DOHH2 (cell line): ENCODE results near the gene OVCA2.

Source experiments
- H3F3A ChIP-seq: fragments of 200-600 bp; sonication (generic), shearing (Covaris generic); 2 replicates; pipeline ENCODE4 v1.6.0; 2016; ENCODE audit warnings: antibody characterized with exemption, mild to moderate bottlenecking; ENCODE audit not compliant: control insufficient read depth, insufficient read depth
- H3K27ac ChIP-seq: fragments of 200-600 bp; sonication (generic); 2 replicates; pipeline ENCODE4 v1.5.1; 2014; ENCODE audit warnings: low read depth, mild to moderate bottlenecking, low read length, moderate library complexity
- H3K27me3 ChIP-seq: fragments of 200-600 bp; sonication (generic); 2 replicates; pipeline ENCODE4 v1.6.1; 2014; ENCODE audit warnings: mild to moderate bottlenecking, low read length, mixed read lengths; ENCODE audit not compliant: control insufficient read depth
- H3K36me3 ChIP-seq: fragments of 200-600 bp; sonication (generic); 2 replicates; pipeline ENCODE4 v1.6.1; 2014; ENCODE audit warnings: mild to moderate bottlenecking, low read length, moderate library complexity, mixed read lengths; ENCODE audit not compliant: control insufficient read depth
- H3K4me1 ChIP-seq: fragments of 200-600 bp; sonication (generic); 2 replicates; pipeline ENCODE4 v1.6.1; 2014; ENCODE audit warnings: mild to moderate bottlenecking, low read length, mixed read lengths; ENCODE audit not compliant: control insufficient read depth
- H3K4me2 ChIP-seq: fragments of 200-600 bp; sonication (generic); 2 replicates; pipeline ENCODE4 v1.6.0; 2014; ENCODE audit warnings: mild to moderate bottlenecking, low read length, moderate library complexity
- H3K4me3 ChIP-seq: fragments of 200-600 bp; sonication (generic); 2 replicates; pipeline ENCODE4 v1.5.1; 2014; ENCODE audit warnings: mild to moderate bottlenecking, low read length, mixed read lengths
- H3K79me2 ChIP-seq: fragments of 200-600 bp; sonication (generic); 2 replicates; pipeline ENCODE4 v1.6.1; 2014; ENCODE audit warnings: mild to moderate bottlenecking, low read length, mixed read lengths; ENCODE audit not compliant: control insufficient read depth
- H3K9me2 ChIP-seq: fragments of 200-600 bp; sonication (generic); replicated peaks from 2 replicates; pipeline ENCODE4 v1.6.1; 2014; ENCODE audit warnings: mild to moderate bottlenecking, low read length, mixed read lengths; ENCODE audit not compliant: control insufficient read depth
- H3K9me3 ChIP-seq: fragments of 200-600 bp; sonication (generic); 2 replicates; pipeline ENCODE4 v1.6.1; 2014; ENCODE audit warnings: antibody characterized with exemption, low read length, mixed read lengths; ENCODE audit not compliant: control insufficient read depth, insufficient read depth
- H4K20me1 ChIP-seq: fragments of 200-600 bp; sonication (generic); 2 replicates; pipeline ENCODE4 v1.6.0; 2014; ENCODE audit warnings: low read depth, mild to moderate bottlenecking, antibody characterized with exemption, low read length, moderate library complexity; ENCODE audit not compliant: control insufficient read depth, insufficient read depth
- EZH2phosphoT487 ChIP-seq: fragments of 200-600 bp; sonication (generic); IDR thresholded peaks from 2 replicates; pipeline ENCODE4 v1.6.1; 2017; ENCODE audit warnings: borderline replicate concordance, mild to moderate bottlenecking, antibody characterized with exemption, low read length, moderate library complexity, mixed read lengths
- TF ChIP-seq, protein P1 (sequence below): fragments of 200-600 bp; sonication (generic); IDR thresholded peaks from one replicate; pipeline ENCODE4 v1.5.1; 2014; ENCODE audit warnings: antibody characterized with exemption, mild to moderate bottlenecking, low read depth, low read length; ENCODE audit not compliant: poor library complexity, severe bottlenecking

OVCA2 gene

DNA sequence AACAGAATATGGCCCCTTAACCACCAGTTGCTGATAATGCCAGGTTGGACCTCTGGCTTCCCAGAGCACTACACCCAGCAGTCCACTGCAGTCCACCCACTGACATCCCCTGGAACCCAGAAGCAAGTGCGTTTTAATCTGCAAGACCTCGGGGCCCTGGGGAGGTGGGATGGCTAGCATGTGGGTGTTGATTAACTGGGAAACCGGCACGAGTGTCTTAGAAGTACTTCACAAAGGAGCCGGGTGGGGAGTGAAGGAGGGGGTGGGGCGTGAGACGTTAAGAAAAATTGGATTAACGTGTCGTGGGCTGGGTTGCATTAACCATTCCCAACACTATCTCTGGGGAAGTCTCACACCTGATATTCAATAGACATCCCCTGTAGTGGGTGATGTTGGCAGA, 7.0 kb downstream of the OVCA2 start:
- no peak overlapping the region for H3K27ac ChIP-seq
- H3K4me2 ChIP-seq: peak overlapping the region; percentile 88; the same call in 1 of the 2 replicates
- H3K79me2 ChIP-seq: no peaks in the 10 kb centered on the region
- no peak overlapping the region for H3K4me3 ChIP-seq
- no peaks in the 10 kb centered on the region; the same call in 1 of the 2 replicates for H3F3A ChIP-seq
- peaks cover 28% of the 10 kb centered on the region for H3K4me1 ChIP-seq
- peaks cover 43% of the 10 kb centered on the region for H3K27me3 ChIP-seq
- H4K20me1 ChIP-seq: 0 out of 2 replicates have a peak, but pooled peaks cover 3% of the 10 kb centered on the region
- H3K36me3 ChIP-seq: peaks cover 7% of the 10 kb centered on the region; the same call in 1 of the 2 replicates
- H3K9me3 ChIP-seq: no peaks in the 10 kb centered on the region
- H3K9me2 ChIP-seq: no peaks in the 10 kb centered on the region
- TF ChIP-seq EZH2phosphoT487: no peak

DNA sequence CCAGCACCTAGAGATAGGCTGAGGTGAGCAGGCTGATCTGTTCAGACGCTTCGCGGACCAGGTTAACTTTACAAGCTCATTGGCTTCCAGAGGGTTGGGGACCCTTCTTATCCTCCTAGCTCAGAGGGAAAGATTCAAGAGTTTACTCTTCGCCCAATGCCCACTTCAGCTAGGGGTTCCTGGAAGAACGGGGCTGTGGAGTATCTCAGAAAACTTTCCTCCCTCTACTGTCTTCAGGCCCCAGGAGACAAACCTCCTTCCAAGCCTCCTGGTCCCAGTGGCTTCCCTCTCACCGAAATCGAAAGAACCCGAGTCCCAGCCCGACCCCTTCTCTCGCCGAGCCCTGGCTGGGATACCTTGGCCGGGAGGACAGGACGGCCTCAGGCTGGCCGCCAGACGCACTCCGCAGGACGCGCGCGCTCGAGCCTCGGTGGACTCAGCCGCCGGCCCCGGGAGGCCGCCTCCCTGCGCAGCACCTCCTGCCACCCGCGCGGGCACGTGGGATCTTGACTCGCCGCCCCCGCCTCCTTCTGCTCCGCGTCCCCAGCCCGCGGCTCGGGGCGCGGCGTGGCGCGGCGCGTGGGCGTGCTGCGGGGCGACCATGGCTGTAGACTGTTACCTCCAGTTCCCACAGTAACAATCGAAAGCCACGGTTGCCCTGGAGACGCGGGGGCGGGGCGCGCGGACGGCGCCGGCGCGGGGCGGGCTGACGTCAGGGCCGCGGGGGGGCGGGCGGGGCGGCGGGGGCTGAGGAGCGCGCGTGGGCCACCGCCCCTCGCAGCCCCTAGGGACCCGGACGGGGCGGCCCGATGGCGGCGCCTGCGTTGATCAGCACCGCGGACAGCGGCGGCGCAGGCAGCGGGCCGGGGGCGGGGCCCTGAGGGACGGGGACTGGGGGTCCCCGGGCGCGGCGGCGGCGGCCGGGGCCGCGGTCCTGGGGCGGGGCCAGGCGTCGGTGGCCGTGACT, 7.8 kb downstream of the OVCA2 start:
- Histone ChIP-seq H3K27ac (no peak overlapping the region), H3K4me1 (peaks cover 36% of the 10 kb centered on the region), H3K36me3 (peaks cover 2% of the 10 kb centered on the region; the same call in 1 of the 2 replicates), H3K9me3 (no peaks in the 10 kb centered on the region), H4K20me1 (0 out of 2 replicates have a peak, but pooled peaks cover 7% of the 10 kb centered on the region), H3K79me2 (no peaks in the 10 kb centered on the region), H3F3A (peaks cover 6% of the 10 kb centered on the region), H3K9me2 (no peaks in the 10 kb centered on the region), H3K4me2 (peak overlapping the region; percentile 88), H3K4me3 (peak overlapping the region; percentile 77), H3K27me3 (peaks cover 51% of the 10 kb centered on the region)
- TF ChIP-seq EZH2phosphoT487: 0 out of 2 replicates have a peak, but pooled peaks have one; percentile 61
- TF ChIP-seq, protein P1, sequence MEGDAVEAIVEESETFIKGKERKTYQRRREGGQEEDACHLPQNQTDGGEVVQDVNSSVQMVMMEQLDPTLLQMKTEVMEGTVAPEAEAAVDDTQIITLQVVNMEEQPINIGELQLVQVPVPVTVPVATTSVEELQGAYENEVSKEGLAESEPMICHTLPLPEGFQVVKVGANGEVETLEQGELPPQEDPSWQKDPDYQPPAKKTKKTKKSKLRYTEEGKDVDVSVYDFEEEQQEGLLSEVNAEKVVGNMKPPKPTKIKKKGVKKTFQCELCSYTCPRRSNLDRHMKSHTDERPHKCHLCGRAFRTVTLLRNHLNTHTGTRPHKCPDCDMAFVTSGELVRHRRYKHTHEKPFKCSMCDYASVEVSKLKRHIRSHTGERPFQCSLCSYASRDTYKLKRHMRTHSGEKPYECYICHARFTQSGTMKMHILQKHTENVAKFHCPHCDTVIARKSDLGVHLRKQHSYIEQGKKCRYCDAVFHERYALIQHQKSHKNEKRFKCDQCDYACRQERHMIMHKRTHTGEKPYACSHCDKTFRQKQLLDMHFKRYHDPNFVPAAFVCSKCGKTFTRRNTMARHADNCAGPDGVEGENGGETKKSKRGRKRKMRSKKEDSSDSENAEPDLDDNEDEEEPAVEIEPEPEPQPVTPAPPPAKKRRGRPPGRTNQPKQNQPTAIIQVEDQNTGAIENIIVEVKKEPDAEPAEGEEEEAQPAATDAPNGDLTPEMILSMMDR: no peak

DNA sequence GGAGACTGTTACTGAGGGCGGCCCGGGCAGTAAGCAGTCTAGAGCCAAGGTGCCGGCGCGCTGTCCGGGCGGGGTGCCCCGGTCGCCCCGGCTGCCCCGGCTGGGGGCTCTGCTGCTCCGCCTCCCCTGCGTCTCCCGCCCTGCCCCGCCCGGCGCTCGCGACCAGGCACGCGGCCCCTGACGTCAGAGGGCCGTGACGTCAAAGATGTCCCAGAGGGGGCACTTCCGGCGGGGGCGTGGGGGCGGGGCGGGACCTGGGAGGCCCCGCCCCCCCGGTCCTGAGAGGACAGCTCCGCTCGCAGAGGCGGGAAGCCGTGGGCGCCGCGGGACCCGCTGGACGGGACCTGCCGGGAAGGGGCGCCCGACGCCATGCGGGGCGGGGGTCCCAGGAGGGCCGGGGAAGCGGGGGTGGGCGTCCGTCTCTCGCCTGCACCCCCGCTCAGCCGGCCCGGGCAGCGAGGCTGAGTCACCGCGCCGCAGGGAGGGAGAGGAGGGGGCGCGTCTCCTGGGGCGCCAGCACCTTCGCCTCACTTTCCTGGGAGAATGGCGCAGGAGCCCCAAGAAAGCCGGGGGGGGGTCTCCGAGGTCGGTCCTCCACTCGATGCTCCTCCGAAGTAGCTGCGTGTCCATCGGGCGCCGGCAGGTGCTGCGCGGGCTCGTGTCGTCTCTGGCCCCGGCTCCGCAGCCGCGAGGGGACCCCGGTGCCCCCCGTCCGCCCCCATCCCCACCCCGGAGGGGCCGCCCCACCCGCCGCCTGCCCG, 8.7 kb downstream of the OVCA2 start:
- H3K36me3 ChIP-seq: no peaks in the 10 kb centered on the region
- no peak overlapping the region for H3K27ac ChIP-seq
- no peaks in the 10 kb centered on the region for H3K9me3 ChIP-seq
- peak overlapping the region; percentile 69 for H3K4me2 ChIP-seq
- H4K20me1 ChIP-seq: 0 out of 2 replicates have a peak, but pooled peaks cover 7% of the 10 kb centered on the region
- no peaks in the 10 kb centered on the region for H3K9me2 ChIP-seq
- H3K27me3 ChIP-seq: peaks cover 58% of the 10 kb centered on the region
- H3F3A ChIP-seq: peaks cover 6% of the 10 kb centered on the region
- peak; percentile 50; the same call in 1 of the 2 replicates for TF ChIP-seq EZH2phosphoT487
- TF ChIP-seq, protein P1: no peak
- no peaks in the 10 kb centered on the region for H3K79me2 ChIP-seq
- H3K4me1 ChIP-seq: peaks cover 44% of the 10 kb centered on the region
- peak overlapping the region; percentile 58 for H3K4me3 ChIP-seq
